Neural cell (in vitro differentiated cells): ENCODE measurements around the gene DPP6.
A peak's percentile ranks its signal among the peaks of the same experiment; 100 is the strongest.

Source experiments
- TF ChIP-seq, protein P1 (sequence below): fragments of 450-650 bp; IDR thresholded peaks from 2 replicates; pipeline ENCODE4 v1.5.1; 2014; ENCODE audit warnings: antibody characterized with exemption, mild to moderate bottlenecking, moderate library complexity; ENCODE audit not compliant: poor library complexity, severe bottlenecking
- TF ChIP-seq, protein P2 (sequence below): IDR thresholded peaks from 2 replicates; pipeline ENCODE4 v1.6.1; 2012; ENCODE audit warnings: borderline replicate concordance

DNA sequence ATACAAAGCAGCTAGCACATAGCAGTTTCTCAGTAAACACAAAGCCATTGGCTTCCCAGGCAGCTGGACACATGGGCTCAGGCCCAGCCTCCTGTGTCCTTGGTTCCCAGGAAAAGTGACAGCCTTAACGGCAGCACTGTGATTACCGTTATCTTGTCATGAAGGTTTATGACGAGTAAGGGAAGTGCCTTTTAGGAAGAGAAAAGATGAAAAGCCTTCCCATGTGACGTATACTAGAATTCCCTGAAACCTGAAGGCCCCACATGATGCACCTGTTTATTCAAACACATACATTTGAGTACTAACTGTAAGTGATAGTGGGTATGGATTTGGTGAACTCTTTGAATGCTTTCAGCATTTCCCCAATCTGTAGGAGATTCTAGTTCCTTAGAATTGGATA lies 244.2 kb downstream of the DPP6 start:
- TF ChIP-seq, protein P1, sequence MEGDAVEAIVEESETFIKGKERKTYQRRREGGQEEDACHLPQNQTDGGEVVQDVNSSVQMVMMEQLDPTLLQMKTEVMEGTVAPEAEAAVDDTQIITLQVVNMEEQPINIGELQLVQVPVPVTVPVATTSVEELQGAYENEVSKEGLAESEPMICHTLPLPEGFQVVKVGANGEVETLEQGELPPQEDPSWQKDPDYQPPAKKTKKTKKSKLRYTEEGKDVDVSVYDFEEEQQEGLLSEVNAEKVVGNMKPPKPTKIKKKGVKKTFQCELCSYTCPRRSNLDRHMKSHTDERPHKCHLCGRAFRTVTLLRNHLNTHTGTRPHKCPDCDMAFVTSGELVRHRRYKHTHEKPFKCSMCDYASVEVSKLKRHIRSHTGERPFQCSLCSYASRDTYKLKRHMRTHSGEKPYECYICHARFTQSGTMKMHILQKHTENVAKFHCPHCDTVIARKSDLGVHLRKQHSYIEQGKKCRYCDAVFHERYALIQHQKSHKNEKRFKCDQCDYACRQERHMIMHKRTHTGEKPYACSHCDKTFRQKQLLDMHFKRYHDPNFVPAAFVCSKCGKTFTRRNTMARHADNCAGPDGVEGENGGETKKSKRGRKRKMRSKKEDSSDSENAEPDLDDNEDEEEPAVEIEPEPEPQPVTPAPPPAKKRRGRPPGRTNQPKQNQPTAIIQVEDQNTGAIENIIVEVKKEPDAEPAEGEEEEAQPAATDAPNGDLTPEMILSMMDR: no peak
- TF ChIP-seq, protein P2, sequence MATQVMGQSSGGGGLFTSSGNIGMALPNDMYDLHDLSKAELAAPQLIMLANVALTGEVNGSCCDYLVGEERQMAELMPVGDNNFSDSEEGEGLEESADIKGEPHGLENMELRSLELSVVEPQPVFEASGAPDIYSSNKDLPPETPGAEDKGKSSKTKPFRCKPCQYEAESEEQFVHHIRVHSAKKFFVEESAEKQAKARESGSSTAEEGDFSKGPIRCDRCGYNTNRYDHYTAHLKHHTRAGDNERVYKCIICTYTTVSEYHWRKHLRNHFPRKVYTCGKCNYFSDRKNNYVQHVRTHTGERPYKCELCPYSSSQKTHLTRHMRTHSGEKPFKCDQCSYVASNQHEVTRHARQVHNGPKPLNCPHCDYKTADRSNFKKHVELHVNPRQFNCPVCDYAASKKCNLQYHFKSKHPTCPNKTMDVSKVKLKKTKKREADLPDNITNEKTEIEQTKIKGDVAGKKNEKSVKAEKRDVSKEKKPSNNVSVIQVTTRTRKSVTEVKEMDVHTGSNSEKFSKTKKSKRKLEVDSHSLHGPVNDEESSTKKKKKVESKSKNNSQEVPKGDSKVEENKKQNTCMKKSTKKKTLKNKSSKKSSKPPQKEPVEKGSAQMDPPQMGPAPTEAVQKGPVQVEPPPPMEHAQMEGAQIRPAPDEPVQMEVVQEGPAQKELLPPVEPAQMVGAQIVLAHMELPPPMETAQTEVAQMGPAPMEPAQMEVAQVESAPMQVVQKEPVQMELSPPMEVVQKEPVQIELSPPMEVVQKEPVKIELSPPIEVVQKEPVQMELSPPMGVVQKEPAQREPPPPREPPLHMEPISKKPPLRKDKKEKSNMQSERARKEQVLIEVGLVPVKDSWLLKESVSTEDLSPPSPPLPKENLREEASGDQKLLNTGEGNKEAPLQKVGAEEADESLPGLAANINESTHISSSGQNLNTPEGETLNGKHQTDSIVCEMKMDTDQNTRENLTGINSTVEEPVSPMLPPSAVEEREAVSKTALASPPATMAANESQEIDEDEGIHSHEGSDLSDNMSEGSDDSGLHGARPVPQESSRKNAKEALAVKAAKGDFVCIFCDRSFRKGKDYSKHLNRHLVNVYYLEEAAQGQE: peak; percentile 77
